WI38 (cell line): Measurements from ENCODE around the gene PLA2G2E.

Experiments
- H3K4me3 ChIP-seq: 2 replicates; pipeline ENCODE4 v1.5.1; 2011; ENCODE audit warnings: low read depth, mild to moderate bottlenecking, control low read depth, low read length
- TF ChIP-seq, protein P1 (sequence below): IDR thresholded peaks from 2 replicates; pipeline ENCODE4 v1.5.1; 2012; ENCODE audit warnings: low read depth, mild to moderate bottlenecking, control low read depth, low read length

Gene PLA2G2E

DNA sequence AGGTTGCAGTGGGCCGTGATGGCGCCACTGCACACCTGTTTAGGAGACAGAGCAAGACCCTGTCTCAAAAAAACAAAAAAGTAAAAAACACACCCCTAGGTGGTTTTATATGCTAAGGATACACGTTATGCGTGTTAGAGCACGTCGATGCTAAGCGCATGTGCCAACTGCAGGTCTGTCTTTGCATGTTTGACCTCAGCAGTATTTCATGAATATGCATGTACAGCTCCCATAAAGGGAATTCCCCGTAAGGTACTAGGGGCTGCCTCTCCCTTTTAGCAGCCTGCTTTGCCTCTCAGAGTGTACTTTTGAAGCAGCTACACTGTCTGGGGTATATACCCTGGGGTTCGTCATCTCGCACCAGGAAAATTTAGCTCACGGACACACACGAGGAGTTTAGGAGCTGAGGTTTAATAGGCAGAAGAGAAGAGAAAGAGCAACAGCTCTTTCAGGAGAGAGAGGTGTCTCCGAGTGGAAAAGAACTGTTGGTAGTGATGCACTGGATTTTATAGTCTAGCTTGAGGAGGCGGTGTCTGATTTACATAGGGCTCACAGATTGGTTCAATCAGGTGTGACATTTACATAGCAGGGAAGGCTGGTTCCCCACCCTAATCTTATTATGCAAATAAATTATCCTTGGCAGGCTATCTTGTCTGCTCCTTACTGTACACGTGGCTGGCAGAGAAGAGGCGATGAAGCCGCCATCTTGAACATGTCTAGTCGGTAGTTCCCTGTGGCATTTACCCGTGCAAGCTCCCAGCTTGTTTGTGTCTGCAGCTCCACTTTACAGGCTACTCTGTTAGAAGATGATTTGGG, 45.4 kb downstream of the PLA2G2E start:
- no peak overlapping the region for H3K4me3 ChIP-seq
- TF ChIP-seq, protein P1, sequence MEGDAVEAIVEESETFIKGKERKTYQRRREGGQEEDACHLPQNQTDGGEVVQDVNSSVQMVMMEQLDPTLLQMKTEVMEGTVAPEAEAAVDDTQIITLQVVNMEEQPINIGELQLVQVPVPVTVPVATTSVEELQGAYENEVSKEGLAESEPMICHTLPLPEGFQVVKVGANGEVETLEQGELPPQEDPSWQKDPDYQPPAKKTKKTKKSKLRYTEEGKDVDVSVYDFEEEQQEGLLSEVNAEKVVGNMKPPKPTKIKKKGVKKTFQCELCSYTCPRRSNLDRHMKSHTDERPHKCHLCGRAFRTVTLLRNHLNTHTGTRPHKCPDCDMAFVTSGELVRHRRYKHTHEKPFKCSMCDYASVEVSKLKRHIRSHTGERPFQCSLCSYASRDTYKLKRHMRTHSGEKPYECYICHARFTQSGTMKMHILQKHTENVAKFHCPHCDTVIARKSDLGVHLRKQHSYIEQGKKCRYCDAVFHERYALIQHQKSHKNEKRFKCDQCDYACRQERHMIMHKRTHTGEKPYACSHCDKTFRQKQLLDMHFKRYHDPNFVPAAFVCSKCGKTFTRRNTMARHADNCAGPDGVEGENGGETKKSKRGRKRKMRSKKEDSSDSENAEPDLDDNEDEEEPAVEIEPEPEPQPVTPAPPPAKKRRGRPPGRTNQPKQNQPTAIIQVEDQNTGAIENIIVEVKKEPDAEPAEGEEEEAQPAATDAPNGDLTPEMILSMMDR = no peak

DNA sequence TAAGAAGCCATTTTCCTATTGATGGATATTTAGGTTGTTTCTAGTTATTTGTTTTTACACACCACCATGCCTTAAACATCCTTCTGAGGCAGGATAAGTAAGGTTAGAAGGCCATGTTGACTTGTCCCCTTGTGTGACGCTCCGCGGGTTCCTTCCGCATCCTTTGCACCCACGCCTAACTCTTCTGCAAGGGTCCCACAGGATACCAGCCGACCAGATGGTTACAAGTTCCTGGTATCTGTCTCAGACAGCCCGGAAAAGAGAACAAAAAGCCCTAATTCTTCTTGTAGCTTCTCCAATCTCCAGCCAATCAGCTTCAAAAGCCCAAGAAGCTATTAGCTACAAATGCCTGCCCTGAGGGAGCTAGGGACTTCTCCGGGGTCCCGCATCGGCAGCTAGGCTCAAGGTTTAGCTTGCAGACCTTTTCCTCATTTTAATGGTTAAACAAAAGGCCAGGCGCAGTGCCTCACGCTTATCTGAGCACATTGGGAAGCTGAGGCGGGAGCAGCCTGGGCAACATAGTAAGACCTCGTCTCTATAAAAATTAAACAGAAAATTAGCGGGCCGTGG, 46.2 kb downstream of the PLA2G2E start:
- H3K4me3 ChIP-seq = no peak overlapping the region
- TF ChIP-seq, protein P1 = no peak

DNA sequence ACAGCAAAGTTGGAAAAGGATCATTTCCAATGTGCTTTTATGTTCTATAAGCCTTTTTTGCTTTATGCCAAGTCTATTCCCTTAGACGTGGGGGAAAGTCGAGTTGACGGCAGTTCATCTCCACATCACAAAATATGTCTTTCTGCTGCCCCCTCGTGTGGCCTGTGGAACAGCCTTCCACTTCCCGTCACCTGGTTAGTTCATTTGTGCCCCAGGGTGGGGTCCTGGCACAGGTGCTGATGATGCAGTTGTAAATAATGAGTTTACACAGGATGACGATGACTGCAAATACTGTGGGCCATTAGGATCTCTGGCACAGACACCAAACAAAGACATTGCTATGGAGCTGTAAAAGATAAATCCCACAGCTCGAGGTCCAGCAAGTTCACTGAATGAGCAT, 51.2 kb downstream of the PLA2G2E start:
- TF ChIP-seq, protein P1 = no peak
- no peak overlapping the region for H3K4me3 ChIP-seq
